Spleen (tissue), 7 donors: Measurements from ENCODE around the gene MAP2.

Experiments used
- POLR2A ChIP-seq, 3 donors: fragments of 450-650 bp; IDR thresholded peaks; one replicate each; pipeline ENCODE4 v1.5.1; 2017; ENCODE audit warnings: antibody characterized with exemption in 3 of 3, mild to moderate bottlenecking in 1 of 3
- TF ChIP-seq, protein P1 (sequence below), 11 experiments: fragments of 200-600 bp in 7 of 11; fragments of 450-650 bp in 4 of 11; sonication (generic) in 4 of 11; IDR thresholded peaks in 8 of 11; conservative IDR thresholded peaks in 3 of 11; 1 replicate in 7 of 11; 2 replicates in 4 of 11; pipeline versions ENCODE4 v1.4.0 to v1.8.0; 2016 to 2021; ENCODE audit warnings: antibody characterized with exemption in 11 of 11, inconsistent platforms in 4 of 11, mild to moderate bottlenecking in 1 of 11
- donor health status: DM: no; HTN: no; CAD: no; lungs with moderate emphysema.
- donor health status: DM: no; HTN: no; CAD: no.
- donor health status: DM: no; HTN: no; CAD: no.

DNA sequence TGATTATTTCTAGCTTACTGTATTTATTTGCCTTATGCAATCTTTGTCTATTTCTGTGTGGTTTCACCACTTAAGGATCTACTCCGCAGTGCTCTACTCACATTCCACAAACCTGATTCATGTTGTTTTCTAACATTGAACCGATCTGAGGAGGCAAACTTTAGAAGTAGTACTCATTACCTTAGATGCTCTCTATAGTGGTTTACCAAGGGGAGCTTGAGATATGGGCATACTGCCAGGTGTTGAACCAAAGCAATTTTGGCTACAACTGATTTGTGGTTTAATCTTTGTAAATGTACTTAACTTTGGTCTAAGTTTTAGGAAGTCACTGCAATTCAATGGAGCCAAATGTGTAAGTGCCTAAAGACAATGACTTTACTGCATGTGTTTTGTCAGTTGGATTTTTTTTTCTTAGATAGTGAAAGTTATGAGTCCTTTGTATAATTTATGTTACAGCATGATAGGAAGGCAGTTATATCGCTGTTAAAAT lies 50.1 kb downstream of the MAP2 start:
- TF ChIP-seq, protein P1, sequence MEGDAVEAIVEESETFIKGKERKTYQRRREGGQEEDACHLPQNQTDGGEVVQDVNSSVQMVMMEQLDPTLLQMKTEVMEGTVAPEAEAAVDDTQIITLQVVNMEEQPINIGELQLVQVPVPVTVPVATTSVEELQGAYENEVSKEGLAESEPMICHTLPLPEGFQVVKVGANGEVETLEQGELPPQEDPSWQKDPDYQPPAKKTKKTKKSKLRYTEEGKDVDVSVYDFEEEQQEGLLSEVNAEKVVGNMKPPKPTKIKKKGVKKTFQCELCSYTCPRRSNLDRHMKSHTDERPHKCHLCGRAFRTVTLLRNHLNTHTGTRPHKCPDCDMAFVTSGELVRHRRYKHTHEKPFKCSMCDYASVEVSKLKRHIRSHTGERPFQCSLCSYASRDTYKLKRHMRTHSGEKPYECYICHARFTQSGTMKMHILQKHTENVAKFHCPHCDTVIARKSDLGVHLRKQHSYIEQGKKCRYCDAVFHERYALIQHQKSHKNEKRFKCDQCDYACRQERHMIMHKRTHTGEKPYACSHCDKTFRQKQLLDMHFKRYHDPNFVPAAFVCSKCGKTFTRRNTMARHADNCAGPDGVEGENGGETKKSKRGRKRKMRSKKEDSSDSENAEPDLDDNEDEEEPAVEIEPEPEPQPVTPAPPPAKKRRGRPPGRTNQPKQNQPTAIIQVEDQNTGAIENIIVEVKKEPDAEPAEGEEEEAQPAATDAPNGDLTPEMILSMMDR (IDR thresholded peaks at IDR 0.05 in 8 of 11, conservative IDR thresholded peaks at IDR 0.05 in 3 of 11), result no peak
- TF ChIP-seq POLR2A (IDR thresholded peaks at IDR 0.05), result no peak
